ENCODE measurements around the gene B4GALT4.

The B4GALT4 gene

GRCh38 chr3:119236756-119237155 is 3.9 kb downstream of the B4GALT4 start:
- DNase-seq, result no peak

- DNase-seq, result no peak
These were observed 5.5 kb downstream of the B4GALT4 start for GRCh38 chr3:119235151-119235550.

- no peak for DNase-seq
These were observed 6.1 kb downstream of the B4GALT4 start for GRCh38 chr3:119234610-119235009.

GRCh38 chr3:119230745-119231144 is 9.9 kb downstream of the B4GALT4 start:
- DNase-seq, result no peak

- no peak for DNase-seq
These were observed 10.6 kb downstream of the B4GALT4 start for GRCh38 chr3:119230071-119230470.

GRCh38 chr3:119229190-119229589 is 11.5 kb downstream of the B4GALT4 start:
- no peak for DNase-seq

GRCh38 chr3:119228373-119229145 is 12.1 kb downstream of the B4GALT4 start:
- no peak for DNase-seq

GRCh38 chr3:119227070-119227850 is 13.4 kb downstream of the B4GALT4 start:
- DNase-seq, result no peak

GRCh38 chr3:119225121-119225520 is 15.6 kb downstream of the B4GALT4 start:
- DNase-seq, result no peak

- no peak for DNase-seq
These were observed 17.2 kb downstream of the B4GALT4 start for GRCh38 chr3:119223511-119223910.

- DNase-seq, result no peak
These were observed 18.3 kb downstream of the B4GALT4 start for GRCh38 chr3:119222391-119222790.

- DNase-seq, result no peak
These were observed 18.8 kb downstream of the B4GALT4 start for GRCh38 chr3:119221779-119222320.

GRCh38 chr3:119220970-119221667 is 19.6 kb downstream of the B4GALT4 start:
- DNase-seq, result no peak

GRCh38 chr3:119220198-119220597 is 20.5 kb downstream of the B4GALT4 start:
- DNase-seq, result no peak

GRCh38 chr3:119219069-119219468 is 21.6 kb downstream of the B4GALT4 start:
- DNase-seq, result no peak

GRCh38 chr3:119211803-119212202 is 28.9 kb downstream of the B4GALT4 start:
- DNase-seq, result no peak

GRCh38 chr3:119211193-119211592 is 29.5 kb downstream of the B4GALT4 start:
- no peak for DNase-seq

GRCh38 chr3:119207512-119207875 is 33.2 kb downstream of the B4GALT4 start:
- DNase-seq, result no peak

- no peak for DNase-seq
These were observed 33.8 kb downstream of the B4GALT4 start for GRCh38 chr3:119206611-119207511.

GRCh38 chr3:119205685-119206084 is 35.0 kb downstream of the B4GALT4 start:
- DNase-seq, result no peak

GRCh38 chr3:119205209-119205608 is 35.5 kb downstream of the B4GALT4 start:
- DNase-seq, result no peak

- no peak for DNase-seq
These were observed 44.8 kb downstream of the B4GALT4 start for GRCh38 chr3:119195911-119196310.

GRCh38 chr3:119195151-119195476 is 45.6 kb downstream of the B4GALT4 start:
- no peak for DNase-seq

Data from AML-193 (cell line).